Lung microvascular endothelial cell (primary cell): ENCODE results near the gene SLX1A. TPM values are rescaled to one million over a fixed set of nuclear protein-coding genes. Genes with fewer than 3 reads are reported as not detected.
A peak's percentile ranks its signal among the peaks of the same experiment; 100 is the strongest.
"Not testable (repeated sequence)": the region's sequence is repeated elsewhere in the genome, so short reads cannot be mapped to it uniquely, and the experiment has no call there.

Source experiments
- DNase-seq, 2 donors: peaks; one replicate each; pipeline versions ENCODE4 v3.0.0 to v3.0.0-alpha.2; 2010; ENCODE audit warnings: low read depth in 2 of 2
- total RNA-seq: library from RNA; depleted of rRNA; stranded (reverse); fragments of >200 nt; gene quantifications from 2 replicates; pipeline ENCODE4 v1.2.1, GENCODE V29; 2014

SLX1A gene
- 35.9 and 44.2 TPM in 2 replicates for total RNA-seq

DNA sequence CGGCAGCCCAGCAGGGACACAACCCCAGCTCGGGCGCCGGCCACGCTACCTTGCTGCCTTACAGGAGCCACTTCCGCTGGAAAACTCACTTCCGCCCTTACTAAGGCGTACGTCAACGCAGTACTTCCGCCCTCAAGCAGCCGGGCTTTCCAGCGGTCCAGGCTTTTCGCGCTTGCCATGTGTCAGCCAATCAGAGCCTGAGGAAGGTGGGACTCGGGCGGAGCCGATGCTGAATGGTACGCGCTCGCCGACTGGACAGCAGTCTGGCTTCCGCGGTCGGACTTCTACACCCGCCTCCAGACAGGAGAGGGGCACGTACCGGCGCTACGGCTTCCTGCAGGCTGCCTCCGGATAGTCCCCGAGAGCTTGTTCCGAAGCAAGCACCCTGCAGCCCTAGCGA lies at the start of gene SLX1A, which contains the start of gene BOLA2B:
Gene SLX1A, plus strand, starts transcription at position 261 of the 400 bp plus-strand sequence. CDS start 210 bp downstream, outside the sequence.
Gene BOLA2B, minus strand, starts transcription at position 52 of the 400 bp plus-strand sequence. CDS start 71 bp downstream, outside the sequence.
- DNase-seq = not testable (repeated sequence)

DNA sequence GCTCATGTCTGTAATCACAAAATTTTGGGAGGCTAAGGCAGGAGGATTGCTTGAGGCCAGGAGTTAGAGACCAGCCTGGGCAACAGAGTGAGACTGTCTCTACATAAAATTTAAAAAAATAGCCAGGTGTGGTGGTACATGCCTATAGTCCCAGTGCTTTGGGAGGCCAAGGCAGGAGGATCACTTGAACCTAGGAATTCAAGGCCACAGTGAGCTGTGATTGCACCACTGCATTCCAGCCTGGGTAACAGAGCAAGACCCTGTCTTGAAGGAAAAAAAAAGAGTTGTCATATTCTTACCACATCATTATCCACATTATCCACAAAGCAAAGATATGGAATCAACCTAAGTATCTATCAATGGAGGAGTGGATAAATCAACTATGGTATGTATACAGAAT lies 49.7 kb upstream of the SLX1A start:
- DNase-seq = no peak

DNA sequence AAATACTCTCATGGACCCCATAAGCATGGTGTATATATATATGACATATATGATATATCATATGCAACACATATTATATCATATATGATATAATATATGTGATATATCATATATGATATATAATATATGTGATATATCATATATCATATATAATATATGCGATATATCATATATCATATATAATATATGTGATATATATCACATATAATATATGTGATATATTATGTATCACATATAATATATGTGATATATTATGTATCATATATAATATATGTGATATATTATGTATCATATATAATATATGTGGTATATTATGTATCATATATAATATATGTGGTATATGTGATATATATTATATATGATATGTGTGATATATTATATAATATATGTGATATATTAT lies 48.8 kb upstream of the SLX1A start:
- DNase-seq = no peak

DNA sequence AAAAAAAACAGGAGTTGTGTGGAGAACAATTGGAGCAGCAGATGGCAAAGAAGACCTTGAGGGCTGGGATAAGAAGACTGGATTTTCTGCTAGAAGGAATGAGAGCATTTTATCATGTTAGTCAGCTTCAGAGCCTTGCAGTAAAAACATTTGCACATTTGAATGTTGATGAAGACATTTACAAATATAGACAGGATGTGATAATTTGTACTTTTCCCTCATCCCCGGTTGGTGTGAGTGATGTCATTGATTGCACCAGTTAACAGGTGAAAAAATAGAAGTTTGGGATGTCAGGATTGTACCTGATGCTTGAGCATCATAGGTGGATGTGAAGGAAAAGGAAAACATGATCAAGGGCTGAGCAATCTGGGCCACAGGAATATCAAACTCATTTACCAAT lies 48.0 kb upstream of the SLX1A start:
- no peak for DNase-seq

DNA sequence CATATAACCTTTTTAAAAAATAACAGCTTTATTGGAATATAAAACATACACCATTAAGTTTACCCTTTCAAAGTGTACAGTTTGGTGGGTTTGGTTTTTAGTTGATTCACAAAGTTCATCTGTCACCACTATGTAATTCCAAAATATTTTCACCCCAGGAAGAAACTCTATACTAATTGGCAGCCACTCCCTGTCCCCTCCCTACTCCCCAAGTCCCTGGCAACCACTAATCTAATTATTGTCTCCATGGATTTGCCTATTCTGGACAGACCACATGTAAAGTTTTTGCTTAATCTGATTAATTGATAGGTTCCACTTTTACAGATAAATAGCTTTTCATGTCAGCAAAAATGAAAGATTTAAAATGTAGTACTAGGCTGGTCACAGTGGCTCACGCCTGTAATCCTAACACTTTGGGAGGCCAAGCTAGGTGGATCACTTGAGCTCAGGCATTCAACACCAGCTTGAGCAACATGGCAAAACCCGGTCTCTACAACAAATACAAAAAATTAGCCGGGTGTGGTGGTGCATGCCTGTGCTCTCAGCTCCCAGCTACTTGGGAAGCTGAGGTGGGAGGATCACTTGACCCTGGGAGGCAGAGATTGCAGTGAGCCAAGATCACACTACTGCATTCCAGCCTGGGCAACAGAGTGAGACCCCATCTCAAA lies 45.7 kb upstream of the SLX1A start:
- no peak for DNase-seq

DNA sequence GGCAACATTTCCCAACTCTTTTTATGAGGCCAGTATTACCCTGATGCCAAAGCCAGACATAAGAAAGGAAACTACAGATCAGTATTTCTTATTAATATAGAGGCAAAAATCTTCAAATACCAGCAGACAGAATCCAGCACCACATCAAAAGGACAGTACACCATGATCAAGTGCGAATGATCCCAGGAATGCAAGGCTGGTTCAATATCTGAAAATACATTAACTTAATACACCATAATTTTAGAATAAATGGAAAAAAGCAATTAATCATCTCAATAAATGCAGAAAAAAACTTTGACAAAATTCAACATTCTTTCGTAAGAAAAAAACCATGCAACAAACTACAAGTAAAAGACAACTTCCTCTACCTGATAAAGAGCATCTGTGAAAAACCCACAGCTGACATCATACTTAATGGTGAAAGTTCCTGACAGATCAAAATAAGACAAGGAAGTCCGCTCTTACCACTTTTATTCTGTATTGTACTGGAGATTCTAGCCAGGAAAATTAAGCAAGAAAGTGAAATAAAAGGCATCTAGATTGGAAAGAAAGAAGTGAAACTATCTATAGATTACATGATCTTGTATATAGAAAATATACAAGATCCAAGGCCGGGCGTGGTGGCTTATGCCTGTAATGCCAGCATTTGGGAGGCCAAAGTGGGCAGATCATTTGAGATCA lies 44.3 kb upstream of the SLX1A start:
- no peak for DNase-seq

DNA sequence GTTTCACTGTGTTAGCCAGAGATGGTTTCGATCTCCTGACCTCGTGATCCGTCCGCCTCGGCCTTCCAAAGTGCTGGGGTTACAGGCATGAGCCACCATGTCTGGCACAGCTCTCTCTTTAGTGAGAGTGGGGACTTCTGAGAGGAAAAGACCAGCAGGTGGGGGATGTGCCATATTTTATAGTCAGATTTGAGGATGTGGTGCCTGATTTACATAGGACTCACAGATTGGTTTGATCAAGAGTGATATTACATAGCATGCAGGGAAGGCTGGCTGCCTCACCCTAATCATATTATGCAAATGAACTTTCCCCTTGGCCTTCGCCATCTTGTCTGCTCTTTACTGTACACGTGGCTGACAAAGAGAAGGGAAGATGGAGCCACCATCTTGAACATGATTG lies 42.6 kb upstream of the SLX1A start:
- no peak for DNase-seq

DNA sequence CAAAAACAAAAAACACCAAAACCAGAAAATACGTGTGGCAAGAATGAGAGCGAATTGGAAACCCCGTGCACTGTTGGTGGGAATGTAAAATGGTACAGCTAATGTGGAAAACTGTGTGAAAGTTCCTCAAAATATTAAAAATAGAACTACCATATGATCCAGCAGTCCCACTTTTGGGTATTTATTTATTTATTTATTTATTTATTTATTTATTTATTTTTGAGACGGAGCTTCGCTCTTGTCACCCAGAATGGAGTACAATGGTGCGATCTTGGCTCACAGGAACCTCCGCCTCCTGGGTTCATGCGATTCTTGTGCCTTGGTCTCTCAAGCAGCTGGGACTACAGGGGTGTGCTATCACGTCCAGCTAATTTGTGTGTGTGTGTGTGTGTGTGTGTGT lies 41.2 kb upstream of the SLX1A start:
- DNase-seq = no peak

DNA sequence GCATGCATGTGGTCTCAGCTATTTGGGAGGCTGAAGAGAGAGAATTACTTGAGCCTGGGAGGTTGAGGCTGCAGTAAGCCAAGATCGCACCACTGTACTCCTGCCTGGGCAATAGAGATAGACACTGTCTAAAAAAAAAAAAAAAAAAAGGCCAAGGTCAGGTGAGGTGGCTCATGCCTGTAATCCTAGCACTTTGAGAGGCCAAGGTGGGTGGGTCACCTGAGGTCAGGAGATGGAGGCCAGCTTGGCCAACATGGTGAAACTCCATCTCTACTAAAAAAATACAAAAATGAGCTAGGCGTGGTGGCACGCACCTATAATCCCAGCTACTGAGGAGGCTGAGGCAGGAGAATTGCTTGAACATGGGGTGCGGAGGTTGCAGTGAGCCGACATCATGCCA lies 38.5 kb upstream of the SLX1A start:
- DNase-seq = no peak

DNA sequence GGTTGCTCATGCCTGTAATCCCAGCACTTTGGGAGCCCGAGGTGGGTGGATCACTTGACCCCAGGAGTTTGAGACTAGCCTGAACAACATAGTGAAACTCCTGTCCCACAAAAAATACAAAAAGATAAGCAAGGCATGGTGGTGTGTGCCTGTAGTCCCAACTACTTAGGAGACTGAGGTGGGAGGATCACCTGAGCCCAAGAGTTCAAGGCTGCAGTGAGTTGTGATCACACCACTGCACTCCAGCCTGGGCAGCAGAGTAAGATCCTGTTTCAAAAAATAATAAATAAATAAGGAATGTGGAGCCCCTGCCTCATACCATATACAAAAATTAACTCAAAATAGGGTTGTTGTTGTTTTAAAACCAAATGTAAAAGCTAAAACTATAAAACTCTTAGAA lies 36.5 kb upstream of the SLX1A start:
- no peak for DNase-seq

DNA sequence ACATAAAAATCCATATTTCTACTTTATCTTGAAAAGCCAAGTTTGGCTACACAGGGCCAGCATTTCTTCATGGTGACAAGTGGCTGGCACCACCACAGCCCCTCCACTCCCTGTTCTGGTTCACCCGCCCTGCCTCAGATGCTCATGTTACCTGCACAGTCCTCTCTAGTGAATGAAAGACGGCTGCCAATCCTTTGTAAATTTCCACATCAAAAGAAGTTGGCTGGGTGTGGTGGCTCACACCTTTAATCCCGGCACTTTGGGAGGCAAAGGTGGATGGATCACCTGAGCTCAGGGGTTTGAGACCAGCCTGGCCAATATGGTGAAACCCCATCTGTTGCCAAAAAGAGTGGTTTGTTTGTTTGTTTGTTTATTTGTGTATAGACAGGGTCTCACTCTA lies 30.1 kb upstream of the SLX1A start:
- DNase-seq = no peak

DNA sequence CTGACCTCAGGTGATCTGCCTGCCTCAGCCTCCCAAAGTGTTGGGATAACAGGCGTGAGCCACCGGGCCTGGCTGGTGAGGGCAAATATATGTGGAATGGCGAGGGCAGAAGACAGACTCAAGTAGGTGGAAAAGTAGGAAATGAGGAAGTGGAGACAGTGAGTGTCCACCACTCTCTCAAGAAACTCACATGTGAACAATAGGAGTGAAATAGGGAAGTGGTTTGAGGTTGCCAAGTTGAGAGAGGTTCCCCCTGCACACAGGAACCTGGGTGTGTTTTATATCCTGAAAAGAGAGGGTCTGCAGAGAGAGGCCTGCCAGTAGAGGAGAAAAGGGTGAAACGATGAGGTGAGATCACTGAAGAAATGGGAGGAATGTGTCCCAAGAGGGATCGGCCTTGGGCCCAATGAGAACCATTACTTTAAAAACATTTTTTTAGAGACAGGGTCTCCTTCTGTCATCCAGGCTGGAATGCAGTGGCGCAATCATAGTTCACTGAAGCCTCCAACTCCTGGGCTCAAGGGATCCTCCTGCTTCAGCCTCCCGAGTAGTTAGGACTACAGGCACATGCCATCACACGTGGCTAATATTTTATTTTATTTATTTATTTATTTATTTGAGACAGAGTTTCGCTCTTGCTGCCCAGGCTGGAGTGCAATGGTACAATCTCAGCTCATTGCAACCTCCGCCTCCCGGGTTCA lies 27.3 kb upstream of the SLX1A start:
- no peak for DNase-seq

DNA sequence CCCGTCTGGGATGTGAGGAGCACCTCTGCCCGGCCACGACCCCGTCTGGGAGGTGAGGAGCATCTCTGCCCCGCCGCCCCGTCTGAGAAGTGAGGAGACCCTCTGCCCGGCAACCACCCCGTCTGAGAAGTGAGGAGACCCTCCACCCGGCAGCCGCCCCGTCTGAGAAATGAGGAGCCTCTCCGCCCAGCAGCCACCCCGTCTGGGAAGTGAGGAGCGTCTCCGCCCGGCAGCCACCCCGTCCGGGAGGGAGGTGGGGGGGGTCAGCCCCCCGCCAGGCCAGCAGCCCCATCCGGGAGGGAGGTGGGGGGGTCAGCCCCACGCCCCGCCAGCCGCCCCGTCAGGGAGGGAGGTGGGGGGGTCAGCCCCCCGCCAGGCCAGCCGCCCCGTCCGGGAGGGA lies 24.9 kb upstream of the SLX1A start:
- not testable (repeated sequence) for DNase-seq

DNA sequence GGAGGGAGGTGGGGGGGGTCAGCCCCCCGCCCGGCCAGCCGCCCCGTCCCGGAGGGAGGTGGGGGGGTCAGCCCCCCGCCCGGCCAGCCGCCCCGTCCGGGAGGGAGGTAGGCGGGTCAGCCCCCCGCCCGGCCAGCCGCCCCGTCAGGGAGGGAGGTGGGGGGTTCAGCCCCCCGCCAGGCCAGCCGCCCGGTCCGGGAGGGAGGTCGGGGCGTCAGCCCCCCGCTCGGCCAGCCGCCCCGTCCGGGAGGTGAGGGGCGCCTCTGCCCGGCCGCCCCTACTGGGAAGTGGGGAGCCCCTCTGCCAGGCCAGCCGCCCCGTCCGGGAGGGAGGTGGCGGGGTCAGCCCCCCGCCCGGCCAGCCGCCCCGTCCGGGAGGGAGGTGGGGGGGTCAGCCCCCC lies 24.3 kb upstream of the SLX1A start:
- not testable (repeated sequence) for DNase-seq

DNA sequence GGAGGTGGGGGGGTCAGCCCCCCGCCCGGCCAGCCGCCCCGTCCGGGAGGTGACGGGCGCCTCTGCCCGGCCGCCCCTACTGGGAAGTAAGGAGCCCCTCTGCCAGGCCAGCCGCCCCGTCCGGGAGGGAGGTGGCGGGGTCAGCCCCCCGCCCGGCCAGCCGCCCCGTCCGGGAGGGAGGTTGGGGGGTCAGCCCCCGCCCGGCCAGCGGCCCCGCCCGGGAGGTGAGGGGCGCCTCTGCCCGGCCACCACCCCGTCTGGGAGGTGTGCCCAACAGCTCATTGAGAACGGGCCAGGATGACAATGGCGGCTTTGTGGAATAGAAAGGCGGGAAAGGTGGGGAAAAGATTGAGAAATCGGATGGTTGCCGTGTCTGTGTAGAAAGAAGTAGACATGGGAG lies 23.5 kb upstream of the SLX1A start:
- not testable (repeated sequence) for DNase-seq

DNA sequence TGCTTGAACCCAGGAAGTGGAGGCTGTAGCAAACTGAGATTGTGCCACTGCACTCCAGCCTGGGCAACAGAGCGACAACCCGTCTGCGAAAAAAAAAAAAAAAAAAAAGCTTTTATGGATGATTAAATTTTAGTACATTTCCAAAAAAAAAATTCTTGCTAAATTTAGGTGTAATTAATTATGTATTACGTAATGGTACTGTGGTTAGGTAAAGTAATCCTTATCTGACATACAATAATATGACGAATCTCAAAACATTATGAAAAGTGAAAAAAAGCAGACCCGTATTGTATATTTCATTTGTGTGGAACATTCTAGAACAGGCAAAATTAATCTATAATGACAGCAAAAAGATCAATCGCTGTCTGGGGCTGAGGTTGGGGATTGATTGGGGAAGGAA lies 20.6 kb upstream of the SLX1A start:
- DNase-seq = no peak

DNA sequence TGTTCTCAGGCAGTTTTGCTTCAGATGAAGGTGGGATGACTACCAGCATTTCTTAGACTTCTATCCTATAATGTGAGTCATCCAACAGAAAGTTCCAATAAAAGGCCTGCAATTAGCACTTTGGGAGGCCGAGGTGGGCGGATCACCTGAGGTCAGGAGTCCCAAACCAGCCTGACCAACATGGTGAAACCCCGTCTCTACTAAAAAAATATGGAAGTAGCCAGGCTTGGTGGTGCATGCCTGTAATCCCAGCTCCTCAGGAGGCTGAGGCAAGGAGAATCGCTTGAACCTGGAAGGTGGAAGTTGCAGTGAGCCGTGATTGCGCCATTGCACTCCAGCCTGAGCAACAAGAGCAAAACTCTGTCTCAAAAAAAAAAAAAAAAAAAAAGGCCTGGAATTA lies 16.8 kb upstream of the SLX1A start:
- not testable (repeated sequence) for DNase-seq

DNA sequence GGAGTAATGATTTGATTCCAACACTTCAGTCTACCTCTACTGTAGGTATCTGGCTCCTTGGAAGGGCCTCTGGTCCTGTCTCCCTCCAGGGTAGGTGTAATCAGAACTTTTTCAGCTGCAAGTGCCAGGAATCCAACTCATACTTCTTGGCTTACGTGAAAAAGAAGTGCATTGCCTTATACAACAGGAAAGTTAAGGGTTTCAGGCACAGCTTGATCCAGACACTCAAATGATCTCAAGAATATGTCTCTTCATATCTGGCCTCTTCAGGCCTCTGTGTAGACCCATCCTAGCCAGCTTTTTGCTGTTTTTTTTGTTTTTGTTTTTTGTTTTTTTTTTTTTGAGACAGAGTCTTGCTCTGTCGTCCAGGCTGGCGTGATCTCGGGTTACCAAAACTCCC lies 14.5 kb upstream of the SLX1A start:
- DNase-seq = no peak

DNA sequence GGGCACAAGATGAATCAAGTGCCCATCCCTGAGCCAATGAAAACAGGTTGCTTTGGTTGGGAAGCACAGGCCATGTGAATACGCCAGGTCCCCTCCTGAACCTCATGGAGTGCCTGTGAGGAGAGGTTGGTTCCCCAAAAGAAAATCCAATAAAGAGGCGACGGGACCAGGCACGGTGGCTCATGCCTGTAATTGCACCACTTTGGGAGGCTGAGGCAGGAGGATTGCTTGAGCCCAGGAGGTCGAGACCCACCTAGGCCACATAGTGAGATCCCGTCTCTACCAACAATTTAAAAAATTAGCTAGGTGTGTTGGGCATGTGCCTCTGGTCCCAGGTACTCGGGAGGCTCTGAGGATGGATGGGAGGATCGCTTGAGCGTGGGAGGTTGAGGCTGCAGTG lies 13.7 kb upstream of the SLX1A start:
- DNase-seq = no peak

DNA sequence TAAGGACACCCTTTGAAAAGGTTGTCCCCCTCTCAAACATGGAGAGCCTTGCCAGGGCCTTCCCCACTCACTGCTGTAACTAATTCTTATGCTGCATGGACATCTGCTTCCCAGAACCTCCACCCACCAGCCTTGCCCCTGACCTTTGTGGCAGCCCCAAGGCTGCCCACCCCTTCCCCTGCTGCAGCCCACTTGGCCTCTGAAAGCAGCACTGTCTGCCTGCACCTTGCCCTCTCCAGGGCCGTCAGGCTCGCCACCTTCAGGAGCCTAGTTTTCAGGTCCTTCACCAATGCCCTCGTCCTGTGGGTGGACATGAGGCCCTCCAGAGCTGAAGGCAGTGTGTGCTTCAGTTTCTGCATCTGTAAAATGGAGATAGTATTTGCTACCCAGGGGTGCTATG lies 12.9 kb upstream of the SLX1A start:
- DNase-seq = no peak

DNA sequence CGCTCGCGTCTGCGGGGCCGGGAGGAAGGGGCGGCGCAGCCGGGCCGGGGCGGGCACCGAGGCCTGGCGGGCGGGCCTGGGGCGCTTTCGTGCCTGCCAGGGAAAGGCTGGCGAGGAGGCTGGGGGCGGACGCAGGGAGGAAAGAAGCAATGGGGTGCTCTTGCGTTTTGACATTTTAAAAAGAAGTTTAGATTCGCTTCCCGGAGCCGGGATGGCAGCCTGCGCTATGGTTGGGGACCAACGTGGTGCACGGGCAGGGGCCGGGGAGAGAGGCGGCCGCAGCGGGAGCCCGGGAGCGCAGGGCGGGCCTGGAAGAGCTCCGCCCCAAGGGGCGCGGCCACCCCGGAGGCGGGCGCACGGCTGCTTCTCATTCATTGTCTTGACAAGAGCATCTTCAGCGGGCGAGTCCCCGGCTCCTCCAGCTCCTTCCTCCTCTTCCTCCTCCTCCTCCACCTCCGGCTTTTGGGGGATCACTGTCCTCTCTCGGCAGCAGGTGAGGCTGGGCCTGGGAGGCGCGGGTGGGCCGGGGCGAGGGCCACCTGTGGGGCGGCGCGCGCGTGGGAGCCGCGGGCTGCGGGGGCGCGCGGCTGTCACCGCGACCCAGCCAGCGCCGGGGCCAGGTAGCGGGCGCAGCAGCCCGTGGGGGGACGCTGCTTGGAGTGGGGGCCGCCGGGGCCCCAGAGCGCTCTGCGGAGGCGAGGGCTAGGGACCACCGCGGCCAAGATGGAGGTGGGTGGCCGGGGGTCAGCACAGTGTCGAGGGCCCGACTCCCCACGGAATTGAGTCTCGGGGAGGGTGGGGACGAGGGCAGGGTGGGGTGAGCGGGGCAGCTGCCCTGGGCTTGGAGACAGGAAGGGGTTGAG lies 10.2 kb upstream of the SLX1A start, which contains the start of gene CORO1A:
Gene CORO1A, plus strand, starts transcription at position 370 of the 863 bp plus-strand sequence. CDS start 1,608 bp downstream, outside the sequence.
- peak; percentile 69 to 70 for DNase-seq
